ENCODE measurements around the gene CENPT.
"Not testable (repeated sequence)": the region's sequence is repeated elsewhere in the genome, so short reads cannot be mapped to it uniquely, and the experiment has no call there.

The CENPT gene

DNA sequence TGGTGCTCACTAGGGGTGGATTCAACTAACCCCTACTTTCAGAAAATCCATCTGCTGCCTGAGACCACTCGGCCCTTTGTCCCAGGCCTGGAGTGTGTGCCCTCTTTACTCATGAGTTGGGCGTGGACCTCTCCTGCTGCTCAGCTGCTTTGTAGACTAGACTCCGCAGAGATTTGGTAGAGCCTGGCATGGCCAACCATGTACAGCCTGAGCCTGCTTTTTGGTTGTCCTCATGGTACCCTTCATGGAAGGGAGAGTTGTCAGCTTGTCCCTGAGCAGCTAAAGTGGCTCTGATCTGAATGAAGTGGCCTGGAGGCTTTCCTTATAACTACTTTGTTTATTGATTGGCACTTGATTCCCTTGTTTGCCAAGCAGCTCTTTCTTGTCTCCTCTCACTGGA is 26.9 kb upstream of the CENPT start:
- FAIRE-seq: no peak

DNA sequence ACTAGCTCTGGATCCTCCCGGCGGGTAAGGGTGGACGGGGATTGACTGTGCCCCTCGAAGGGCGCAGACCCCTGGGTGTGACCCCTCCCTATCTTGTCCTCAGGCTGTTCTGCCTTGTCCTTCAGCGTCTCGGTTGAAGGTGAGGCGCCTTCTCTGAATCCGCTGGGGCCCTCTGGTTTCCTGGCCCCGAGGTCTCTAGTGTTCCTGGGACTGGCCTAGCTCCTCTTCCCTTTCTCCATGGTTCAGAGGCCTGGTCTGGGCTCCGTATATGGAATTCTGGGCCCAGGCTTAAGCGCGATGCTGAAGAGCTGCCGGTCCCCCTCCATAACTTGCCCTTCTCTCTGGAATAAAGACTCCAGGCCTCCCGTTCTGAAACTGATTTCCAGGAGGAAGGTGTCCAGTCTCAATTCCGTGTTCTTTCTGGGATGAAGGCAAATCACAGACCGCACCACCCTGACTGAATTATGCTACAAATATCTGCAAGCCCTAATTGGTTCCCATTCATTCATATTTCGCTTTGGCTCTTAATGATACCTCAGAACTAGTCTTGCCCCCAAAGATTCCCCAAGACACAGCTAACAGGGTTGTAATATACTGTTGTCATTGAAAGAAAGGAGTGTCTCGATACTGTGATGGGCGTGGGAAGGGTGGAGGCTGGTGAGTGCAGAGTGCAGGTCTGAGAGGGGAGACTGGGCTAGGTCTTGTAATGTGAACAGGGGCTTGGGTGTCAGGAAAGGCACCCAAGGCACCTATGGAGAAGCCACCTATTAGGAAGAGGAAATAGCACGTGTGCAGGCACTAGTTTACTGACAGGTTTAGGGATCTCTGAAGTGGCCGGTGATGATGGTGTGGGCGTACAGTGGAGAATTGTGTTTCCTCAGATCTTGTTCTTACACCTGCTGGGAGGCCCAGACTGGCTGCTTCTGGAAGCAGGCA is 26.2 kb upstream of the CENPT start:
- FAIRE-seq: no peak

DNA sequence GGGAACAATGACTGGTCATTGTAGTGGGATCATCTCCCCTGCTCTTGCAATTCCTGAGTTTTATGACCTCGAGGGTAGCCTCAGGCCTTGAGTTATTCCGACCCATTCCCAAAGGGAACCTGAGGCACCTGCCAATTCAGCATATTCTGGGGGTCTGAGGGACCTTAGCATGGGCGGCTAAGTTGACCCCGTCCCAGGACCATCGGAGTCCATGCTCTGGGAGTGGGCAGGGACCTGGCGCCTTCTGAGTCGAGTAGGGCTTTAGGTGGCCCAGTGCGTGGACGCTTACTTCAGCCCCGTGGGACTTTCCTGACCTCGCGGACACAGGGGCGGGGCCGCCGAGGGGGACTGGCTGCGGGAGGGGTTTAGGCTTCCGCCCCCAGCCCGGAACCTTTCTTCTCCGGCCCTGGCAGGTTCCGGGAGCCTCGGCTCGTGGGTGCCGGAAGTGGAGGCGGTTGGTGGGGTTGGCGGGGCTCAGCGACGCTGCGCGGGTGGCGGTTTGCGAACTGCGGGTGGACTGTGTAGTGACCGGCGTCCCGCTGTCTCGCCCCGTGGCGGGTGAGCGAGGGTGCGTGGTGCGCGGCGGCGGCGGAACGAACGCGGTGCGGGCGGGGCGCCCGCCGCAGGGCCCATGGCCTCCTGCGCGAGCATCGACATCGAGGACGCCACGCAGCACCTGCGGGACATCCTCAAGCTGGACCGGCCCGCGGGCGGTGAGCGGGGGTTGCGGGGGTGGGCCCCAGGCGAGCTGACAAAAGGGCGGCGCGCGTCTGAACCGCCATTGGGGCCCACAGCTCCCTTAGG is 25.3 kb upstream of the CENPT start, which contains the start of gene EDC4:
TSS of gene EDC4 (plus strand) at position 422 of the 804 bp plus-strand sequence. CDS start at position 632, 210 bp downstream.
- FAIRE-seq: no peak

DNA sequence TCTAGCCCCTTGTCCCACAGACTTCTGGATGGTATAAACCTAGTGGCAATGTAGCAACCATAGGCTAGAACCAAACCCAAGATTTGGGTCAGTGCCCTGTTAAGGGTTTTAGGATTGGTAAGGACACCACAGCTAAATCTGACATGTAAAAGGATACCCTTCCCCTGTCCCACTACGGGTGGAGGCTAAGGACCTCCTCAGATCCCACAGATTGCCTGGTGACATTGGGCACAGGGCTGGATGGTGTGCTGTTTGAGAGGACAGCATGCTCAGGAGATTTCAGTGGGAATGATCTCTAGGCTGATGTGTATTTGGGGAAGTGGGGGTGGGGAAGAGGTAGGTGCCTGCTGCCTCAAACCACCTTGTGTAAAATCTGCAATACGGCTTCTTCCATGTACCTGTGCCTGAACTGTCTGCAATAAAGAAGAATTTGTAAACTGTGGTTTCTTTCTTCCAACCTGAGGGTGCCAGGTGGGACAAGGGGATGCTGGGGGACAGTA is 24.7 kb upstream of the CENPT start:
- FAIRE-seq: no peak

DNA sequence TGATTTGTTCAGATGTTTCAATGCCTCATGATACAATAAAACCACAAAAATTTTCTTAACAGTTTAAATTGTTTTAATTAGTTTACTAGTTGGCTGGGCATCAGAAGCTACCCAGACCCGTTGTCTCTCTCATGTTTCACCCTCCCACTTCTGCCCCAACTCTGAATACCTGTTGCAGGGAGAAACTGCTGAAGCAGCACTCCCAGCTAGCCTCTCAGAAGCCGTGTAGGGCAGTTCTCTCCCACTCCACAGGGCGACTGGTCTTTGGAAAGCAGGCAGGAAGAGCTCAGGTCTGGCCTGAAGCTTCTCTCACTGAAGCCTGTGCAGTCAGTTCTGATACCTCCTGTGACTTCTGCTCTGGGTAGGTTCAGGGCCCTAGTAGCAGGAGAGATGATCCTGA is 23.8 kb upstream of the CENPT start:
- FAIRE-seq: no peak

DNA sequence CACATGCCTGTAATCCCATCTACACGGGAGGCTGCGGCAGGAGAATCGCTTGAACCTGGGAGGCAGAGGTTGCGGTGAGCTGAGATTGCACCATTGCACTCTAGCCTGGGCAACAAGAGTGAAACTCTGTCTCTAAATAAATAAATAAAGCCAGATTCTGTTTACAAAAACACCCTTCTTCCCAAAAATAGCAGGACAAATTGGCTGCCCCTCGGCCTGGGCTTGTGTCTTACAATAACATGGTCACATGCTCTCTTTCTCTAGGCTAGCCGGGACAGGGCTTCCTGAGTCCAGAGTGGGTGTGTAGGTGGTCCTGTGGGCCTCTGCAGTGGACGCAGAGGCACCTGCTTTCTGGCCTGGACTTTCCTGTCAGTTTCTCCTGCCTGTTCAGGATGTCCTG is 22.2 kb upstream of the CENPT start:
- FAIRE-seq: no peak

DNA sequence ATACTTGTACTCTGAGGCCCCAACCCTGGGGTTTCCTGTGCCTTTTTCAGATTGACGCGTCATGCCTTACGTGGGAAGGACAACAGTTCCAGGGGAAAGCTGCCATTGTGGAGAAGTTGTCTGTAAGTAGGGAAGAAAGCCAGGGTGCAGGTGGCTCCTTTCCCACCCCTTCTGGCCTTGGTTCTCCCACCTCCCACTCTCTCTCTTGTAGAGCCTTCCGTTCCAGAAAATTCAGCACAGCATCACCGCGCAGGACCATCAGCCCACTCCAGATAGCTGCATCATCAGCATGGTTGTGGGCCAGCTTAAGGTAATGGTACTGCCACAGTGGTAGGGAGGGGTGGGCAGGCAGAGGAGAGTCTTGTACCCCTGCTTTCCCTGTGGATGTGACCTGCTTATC is 20.8 kb upstream of the CENPT start:
- no peak for FAIRE-seq

DNA sequence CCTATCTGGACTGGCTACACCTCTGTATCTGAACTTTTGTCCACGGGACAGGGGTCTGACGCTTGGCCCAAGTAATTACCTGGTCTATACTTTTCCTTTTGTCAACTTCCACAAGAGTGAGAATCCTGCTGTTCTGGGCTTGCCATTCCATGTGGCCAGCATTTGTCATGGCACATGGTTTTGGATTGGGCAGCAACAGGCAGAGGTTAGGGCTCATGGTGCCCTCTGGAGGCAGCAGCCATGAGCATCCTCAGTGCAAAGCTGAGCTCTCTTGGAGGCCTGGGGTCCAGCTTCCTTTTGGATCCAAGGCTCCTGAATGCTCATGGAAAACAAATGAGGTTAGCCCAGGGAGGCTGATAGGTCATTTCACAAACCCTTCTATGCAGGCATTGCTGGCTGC is 17.8 kb upstream of the CENPT start:
- no peak for FAIRE-seq

DNA sequence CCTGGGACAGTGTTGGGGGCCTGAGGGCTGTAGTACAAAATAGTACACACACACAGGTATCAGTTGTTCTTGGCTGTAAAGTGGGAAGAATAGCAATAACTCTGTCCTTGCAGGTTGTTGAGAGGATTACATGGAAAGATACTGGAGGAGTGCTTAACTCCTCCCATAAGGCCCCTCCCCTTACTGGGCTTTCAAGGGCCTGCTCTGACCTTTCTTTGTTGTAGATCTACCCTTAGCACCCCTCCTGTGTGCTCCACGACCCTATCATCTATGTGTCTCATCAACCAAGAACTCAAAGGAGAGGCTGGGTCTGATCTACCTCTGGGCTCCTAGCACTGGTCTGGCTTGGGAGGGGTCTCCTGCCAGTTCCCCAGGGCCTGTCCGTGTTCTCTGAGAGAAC is 17.1 kb upstream of the CENPT start:
- no peak for FAIRE-seq

DNA sequence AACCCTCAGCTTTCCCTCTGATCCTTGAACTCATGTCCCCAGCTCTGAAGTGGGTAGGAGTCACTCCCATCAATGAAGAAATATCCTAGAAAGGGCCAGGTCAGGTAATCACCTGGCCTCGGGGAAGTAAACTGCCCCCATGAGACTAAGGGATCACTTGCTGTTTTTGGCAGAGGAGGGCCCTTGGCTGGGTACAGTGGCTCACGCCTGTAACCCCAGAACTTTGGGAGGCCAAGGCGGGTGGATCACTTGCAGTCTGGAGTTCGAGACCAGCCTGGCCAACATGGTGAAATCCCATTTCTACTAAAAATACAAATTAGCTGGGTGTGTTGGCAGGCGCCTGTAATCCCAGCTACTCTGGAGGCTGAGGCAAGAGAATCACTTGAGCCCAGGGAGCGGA is 16.6 kb upstream of the CENPT start:
- not testable (repeated sequence) for FAIRE-seq

DNA sequence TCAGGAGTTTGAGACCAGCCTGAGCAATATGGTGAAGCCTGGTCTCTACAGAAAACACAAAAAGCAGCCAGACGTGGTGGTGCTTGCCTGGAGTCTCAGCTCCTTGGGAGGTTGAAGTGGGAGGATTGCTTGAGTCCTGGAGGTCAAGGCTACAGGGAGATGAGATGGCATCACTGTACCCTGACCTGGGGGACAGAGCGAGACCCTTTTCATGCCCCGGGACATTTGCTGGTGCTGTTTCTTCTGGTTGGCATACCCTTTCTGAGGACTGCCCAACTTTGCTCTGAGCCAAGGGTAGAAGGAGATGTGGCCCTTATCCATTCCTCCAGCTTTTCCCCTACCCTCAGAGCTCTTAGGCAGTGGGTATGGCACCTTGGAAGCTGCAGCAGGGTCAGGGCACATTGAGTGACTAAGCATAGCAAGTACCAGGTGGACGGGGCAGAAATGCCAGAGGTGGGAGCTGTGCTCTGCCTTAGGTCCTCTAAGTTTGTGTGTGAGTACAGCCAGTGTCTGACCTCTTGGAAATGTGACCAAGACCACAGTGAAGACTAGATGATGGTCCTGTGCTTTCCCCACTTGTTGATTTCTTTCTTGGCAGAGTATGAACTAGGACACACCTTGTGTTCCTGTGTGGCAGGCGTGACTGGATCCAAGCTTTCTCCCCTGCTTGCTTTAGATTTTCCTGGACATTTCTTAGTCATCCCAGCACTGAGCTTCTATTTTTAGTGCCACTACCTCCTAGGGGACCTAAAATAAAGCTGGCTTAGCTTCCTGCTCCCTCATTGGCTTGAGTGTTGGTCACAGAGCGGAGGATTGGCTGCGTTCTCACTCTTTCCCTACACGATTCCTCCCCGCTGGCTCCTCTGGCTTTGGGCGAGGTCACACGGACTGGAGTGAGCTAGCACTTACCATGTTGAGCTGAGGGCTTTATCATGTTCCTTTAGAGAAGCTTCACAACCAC is 15.4 kb upstream of the CENPT start:
- no peak for FAIRE-seq

DNA sequence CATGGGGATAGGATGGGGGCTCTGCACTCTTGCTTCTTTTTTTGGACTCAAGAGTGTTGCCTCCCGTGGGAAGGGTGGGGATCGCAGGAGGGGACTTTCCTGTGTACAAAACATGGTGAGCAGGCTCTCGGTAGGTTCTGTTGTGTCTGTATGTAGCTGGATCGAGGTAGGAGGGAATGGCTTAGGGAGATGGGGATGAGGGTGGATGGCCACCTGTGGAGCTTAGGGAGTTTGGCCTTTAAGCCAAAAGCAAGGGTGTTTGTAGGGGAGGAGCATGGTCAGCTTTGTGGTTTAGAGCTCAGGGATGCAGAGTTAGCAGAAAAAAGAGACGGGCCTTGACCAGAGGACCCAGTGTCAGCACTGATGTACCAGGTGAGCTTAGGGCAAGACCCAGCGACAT is 14.4 kb upstream of the CENPT start:
- no peak for FAIRE-seq

DNA sequence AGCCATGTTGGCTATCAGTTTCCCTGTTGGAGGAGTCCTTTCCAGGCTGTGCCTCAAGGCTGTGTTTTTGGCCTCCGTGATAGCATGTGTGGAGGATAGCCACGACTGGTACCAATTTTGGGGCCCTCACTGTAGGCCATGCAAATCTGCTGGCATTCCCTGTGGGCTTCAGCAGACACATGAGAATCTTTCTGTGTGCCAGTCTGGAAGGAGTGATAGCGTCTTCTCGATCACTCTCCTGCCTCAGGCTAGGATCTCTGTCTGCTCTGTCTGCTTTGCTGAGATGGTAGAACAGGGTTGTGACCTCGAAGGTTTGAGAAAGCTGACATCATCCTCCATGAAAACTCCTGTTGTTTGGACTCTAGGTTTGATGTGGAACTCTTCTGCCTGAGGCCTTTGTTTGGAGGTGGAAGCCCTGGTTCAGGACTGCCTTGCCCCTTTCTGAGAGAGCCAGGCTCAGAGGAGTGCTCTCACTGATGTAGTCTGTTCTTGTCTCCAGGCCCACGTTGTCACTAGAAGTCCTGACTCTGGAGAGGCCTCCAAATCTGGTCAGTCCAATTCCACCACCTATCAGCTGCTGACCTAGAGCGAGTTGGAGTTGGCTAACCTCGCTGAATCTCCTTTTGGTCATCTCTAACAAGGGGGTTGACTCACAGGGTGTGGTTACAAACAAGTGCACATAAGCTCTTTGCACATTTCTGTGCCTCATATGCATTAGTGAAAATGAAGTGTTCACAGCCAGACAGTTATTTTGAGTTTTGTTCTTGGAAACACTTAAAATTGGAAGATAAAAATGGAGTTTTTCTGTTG is 13.3 kb upstream of the CENPT start:
- FAIRE-seq: no peak

DNA sequence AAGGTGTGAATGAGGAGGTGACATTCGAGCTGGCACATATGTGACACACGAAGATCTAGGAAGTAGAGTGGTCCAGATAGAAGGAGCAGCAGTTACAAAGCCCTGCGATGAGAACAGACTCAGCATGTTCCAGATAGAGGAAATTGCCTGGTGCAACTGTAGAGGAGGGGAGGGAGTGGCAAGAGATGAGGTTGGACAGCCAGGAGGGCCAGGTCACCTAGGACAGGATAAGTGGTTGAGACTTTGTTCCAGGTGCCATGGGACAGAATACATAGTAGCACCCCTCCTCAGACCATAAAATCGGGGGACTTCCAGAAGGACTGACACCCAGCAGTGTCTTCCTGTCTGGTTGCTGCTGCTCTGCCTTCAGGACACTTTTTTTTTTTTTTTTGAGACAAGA is 11.0 kb upstream of the CENPT start:
- FAIRE-seq: no peak

DNA sequence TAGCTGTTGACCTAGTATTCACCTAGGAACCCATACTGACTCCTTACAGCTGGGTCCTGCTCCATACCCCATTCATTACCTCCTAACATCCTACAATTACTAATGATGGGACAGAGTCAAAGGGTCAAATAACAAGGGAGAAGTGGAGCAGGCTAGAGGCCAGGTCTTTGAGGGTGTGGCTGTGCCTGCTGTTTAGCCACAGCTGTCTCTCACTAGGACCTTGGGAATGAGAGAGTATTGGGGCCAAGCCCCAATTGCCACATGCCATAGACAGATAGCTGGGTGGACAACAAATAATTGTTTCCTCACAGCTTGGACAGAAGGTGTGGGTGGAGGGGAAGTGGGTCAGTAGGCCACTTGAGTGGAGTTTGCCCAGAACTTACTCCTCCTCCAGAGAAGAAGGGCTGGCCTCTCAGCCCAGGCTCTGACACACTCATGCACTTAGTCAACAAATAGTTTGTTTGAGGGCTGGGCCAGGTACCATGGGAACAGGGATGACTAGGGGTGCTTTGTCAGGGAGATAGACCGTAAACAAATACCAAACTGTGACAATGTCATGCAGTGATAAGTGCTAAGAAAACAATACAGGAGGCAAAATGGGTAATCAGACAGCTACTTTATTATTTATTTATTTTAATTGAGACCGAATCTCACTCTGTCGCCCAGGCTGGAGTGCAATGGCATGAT is 10.2 kb upstream of the CENPT start:
- FAIRE-seq: no peak

DNA sequence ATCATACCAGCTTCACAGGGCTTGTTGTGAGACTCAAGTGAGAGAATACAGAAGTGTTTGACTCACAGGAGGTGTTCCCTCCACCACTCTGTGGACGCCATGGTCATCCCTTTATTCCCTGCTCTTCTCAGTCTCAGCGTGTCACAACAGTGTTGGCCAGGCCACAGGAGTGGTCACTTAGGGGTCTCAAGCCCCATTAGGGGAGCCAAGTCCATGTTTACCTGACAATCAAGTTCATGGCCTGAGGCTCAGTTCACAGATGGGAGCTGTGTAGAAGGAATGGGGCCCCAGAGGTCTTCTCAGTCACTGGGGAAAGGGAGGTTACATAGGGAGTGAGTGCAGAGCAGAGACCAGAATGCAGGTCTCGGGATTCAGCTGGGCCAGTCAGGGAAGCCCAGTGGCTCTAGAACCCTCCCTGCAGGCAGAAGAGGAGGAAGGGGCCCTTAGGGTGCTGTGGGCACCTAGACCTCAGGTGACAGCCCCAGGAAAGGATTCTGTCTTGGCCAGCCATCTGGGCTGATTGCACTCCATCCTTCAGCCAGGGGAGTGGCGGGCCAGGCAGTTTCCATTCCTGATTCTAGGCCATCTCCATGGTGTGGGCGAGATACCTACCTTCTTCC is 9.5 kb upstream of the CENPT start:
- no peak for FAIRE-seq

DNA sequence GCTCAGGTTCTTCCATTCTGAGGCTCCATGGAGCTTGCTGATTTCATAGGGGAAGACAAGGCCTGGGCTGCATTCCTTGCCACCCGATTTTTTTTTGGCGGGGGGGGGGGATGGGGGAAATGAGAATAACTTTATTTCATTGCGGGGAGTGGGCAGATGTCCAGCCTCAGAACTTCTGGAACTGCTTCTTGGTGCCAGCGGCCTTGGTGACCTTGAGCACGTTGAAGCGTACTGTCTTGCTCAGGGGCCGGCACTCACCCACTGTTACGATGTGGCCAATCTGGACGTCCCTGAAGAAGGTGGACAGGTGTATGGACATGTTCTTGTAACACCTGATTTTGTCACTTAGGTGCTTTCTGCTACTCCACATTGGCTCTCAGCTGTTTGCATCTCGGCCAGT is 8.3 kb upstream of the CENPT start:
- FAIRE-seq: no peak

DNA sequence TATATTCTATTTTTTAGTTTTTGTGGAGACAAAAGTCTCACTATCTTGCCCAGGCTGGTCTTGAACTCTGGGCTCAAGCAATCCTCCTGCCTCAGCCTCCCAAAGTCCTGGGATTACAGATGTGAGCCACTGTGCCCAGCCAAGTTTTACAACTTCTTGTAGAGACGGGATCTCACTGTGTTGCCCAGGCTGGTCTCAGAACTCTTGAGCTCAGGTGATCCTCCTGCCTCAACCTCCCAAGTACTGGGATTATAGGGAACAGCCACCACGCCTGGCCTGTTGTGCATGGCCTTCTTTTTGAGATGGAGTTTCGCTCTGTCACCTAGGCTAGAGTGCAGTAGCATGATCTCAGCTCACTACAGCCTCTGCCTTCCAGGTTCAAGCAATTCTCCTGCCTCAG is 6.2 kb upstream of the CENPT start:
- FAIRE-seq: no peak

DNA sequence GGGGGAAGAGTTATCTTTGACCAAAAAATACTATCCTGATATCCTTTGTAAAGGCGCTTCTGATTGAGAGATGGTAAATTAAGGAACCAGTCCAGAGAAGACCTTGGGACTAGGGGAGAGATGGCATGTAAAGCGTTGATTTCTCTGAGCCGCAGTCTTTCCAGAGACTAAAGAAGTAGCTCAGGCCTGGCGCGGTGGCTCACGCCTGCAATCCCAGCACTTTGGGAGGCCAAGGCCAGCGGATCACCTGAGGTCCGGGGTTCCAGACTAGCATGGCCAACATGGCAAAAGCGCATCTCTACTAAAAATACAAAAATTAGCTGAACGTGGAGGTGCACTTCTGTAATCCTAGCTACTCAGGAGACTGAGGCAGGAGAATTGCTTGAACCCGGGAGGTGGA is 625 bp upstream of the CENPT start:
- no peak for FAIRE-seq

DNA sequence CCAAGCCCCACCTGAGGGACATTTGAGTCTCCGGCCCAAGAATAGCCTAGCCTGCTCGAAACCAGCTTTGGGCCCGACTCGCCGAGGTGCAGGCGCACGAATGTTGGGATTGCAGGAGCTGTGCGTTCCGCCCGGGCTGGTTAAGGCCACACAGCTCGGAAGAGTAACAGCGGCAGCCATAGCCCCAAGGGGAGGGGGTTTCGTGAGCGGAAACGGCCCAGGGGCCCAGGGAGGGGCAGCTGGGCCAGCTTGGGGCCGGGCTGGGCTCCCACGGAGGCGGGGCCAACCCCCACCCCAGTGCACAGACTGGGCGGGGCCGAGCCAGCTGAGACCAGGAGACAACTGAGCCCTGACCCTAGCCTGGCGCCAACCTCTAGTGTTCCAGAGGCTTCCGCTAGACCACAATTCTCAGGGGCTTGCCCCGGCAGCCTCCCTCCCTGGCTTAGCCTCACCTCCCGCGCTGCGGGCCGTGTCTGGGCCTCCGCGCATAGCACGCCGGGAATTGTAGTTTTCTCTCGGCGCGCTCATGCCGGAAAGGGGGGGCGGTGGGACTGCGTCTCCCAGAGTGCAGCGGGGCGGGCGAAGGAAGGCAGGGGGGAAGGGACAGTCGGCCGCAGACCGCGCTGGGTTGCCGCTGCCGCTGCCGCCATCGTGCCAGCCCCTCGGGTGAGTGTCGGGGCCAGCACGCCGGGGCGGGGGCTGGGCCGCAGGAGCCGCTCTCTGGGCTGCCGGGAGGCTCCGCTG is 1.0 kb downstream of the CENPT start, which contains the start of gene NUTF2:
TSS of gene NUTF2 (plus strand) at position 614 of the 744 bp plus-strand sequence. CDS start 18,198 bp downstream, outside the sequence.
- FAIRE-seq: peak; percentile 51
